ENCODE results near the gene KDM5B. TPM values are rescaled to one million over a fixed set of nuclear protein-coding genes. Genes with fewer than 3 reads are reported as not detected.

KDM5B gene
- total RNA-seq, 6 experiments from 2014 or later, result 12.0 to 22.6 (median 16.1) TPM

DNA sequence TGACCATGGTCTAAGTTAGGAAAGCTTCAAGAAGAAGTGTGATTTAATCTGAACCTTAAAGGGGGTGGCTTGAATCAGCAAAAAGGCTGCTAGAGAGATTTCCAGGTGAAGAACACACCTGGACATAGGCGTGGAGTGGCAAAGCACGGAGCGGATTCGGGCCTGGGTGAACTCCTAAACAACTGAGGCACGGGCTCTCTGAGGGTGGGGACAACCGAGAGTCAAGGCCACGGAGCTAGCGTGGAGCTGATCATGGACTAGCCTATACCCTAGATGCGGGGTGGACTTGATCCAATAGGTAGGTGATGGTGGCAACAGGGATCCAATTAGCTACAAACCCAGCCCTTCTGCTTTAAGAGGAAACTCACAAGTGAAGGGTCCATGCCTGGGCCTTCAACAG lies 125.7 kb downstream of the KDM5B start:
- H3K4me1 ChIP-seq, result no peaks in the 10 kb centered on the region
- DNase-seq, result no peak
- no peak overlapping the region for H3K4me3 ChIP-seq
- H3K27ac ChIP-seq, result no peak overlapping the region
- no CpG with 5 or more reads among the region's 9 CpGs for WGBS (ENCODE audit: insufficient coverage, low coverage, low lambda C conversion rate, missing lambda C conversion rate)
- ATAC-seq, result no peak
- no peaks in the 10 kb centered on the region for H3K27me3 ChIP-seq
- TF ChIP-seq POLR2A (IDR thresholded peaks at IDR 0.05), result no peak
- TF ChIP-seq, protein P1, sequence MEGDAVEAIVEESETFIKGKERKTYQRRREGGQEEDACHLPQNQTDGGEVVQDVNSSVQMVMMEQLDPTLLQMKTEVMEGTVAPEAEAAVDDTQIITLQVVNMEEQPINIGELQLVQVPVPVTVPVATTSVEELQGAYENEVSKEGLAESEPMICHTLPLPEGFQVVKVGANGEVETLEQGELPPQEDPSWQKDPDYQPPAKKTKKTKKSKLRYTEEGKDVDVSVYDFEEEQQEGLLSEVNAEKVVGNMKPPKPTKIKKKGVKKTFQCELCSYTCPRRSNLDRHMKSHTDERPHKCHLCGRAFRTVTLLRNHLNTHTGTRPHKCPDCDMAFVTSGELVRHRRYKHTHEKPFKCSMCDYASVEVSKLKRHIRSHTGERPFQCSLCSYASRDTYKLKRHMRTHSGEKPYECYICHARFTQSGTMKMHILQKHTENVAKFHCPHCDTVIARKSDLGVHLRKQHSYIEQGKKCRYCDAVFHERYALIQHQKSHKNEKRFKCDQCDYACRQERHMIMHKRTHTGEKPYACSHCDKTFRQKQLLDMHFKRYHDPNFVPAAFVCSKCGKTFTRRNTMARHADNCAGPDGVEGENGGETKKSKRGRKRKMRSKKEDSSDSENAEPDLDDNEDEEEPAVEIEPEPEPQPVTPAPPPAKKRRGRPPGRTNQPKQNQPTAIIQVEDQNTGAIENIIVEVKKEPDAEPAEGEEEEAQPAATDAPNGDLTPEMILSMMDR (IDR thresholded peaks at IDR 0.05), result no peak
- intact Hi-C loops (cut with DNase I), result no loop called here
- no peaks in the 10 kb centered on the region for H3K36me3 ChIP-seq
- H3K9me3 ChIP-seq, result no peaks in the 10 kb centered on the region

DNA sequence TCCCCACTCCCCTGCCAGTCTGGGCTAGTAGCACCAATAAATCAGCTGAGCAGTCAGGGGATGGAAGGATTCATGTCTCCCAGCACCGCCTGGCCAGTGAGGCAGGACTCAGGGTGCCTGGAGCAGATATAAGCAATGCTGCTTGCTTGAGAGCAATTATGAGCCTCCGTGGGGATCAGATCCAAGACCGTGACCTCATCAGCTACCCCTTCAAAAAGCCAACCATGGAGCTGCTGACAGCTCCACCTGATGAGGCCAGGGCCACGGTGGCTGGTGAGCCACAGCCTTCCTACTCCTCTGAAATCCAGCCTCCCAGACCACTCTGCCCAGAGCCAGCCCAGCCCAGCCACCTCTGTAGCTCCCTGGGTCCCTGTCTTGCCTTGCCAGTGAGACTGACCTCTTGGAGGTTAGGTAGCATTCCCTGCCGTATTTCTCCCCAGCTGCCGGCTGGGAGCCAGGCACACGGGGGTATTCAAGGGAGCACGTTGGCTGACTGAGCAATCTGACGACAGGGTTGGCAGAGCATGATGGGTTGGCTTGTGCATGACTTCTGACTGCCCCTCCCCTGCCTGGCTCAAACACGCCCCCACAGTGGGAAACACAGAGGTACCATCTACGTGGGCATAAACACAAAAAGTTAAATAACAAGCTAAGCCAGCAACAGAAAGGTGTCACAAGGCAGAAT lies 126.3 kb downstream of the KDM5B start:
- Histone ChIP-seq H3K27ac (no peak overlapping the region), H3K4me3 (no peak overlapping the region), H3K27me3 (no peaks in the 10 kb centered on the region), H3K4me1 (no peaks in the 10 kb centered on the region), H3K36me3 (no peaks in the 10 kb centered on the region), H3K9me3 (no peaks in the 10 kb centered on the region)
- no peak for TF ChIP-seq POLR2A (IDR thresholded peaks at IDR 0.05)
- TF ChIP-seq, protein P1 (IDR thresholded peaks at IDR 0.05), result no peak
- DNase-seq, result no peak
- WGBS (ENCODE audit: insufficient coverage, low coverage, low lambda C conversion rate, missing lambda C conversion rate), result 31% methylated on average over 2 of the region's 11 CpGs
- ATAC-seq, result no peak
- intact Hi-C loops (cut with DNase I), result no loop called here

GRCh38 chr1:202680586-202681352 lies 127.5 kb downstream of the KDM5B start:
- DNase-seq (no peak), ATAC-seq (no peak)
- TF ChIP-seq, protein P1 (IDR thresholded peaks at IDR 0.05), result no peak
- no peak for TF ChIP-seq POLR2A (IDR thresholded peaks at IDR 0.05)
- Histone ChIP-seq H3K27ac (no peak overlapping the region), H3K27me3 (no peaks in the 10 kb centered on the region), H3K4me3 (no peak overlapping the region), H3K4me1 (no peaks in the 10 kb centered on the region), H3K36me3 (no peaks in the 10 kb centered on the region), H3K9me3 (no peaks in the 10 kb centered on the region)
- intact Hi-C loops (cut with DNase I), result no loop called here
- 75% methylated on average over 2 of the region's 2 CpGs for WGBS (ENCODE audit: insufficient coverage, low coverage, low lambda C conversion rate, missing lambda C conversion rate)

GRCh38 chr1:202679406-202680177 lies 128.6 kb downstream of the KDM5B start:
- Histone ChIP-seq H3K36me3 (no peaks in the 10 kb centered on the region), H3K27me3 (no peaks in the 10 kb centered on the region), H3K9me3 (no peaks in the 10 kb centered on the region), H3K27ac (no peak overlapping the region), H3K4me1 (no peaks in the 10 kb centered on the region), H3K4me3 (no peak overlapping the region)
- DNase-seq, result no peak
- intact Hi-C loops (cut with DNase I), result no loop called here
- no peak for TF ChIP-seq POLR2A (IDR thresholded peaks at IDR 0.05)
- TF ChIP-seq, protein P1 (IDR thresholded peaks at IDR 0.05), result no peak
- 48% methylated on average over 4 of the region's 4 CpGs for WGBS (ENCODE audit: insufficient coverage, low coverage, low lambda C conversion rate, missing lambda C conversion rate)
- ATAC-seq, result no peak
